Measurements from ENCODE around the gene PODN. TPM values are rescaled to one million over a fixed set of nuclear protein-coding genes. Genes with fewer than 3 reads are reported as not detected.

Gene PODN
- total RNA-seq, 1 donor from 2014 or later = 0.10 TPM

DNA sequence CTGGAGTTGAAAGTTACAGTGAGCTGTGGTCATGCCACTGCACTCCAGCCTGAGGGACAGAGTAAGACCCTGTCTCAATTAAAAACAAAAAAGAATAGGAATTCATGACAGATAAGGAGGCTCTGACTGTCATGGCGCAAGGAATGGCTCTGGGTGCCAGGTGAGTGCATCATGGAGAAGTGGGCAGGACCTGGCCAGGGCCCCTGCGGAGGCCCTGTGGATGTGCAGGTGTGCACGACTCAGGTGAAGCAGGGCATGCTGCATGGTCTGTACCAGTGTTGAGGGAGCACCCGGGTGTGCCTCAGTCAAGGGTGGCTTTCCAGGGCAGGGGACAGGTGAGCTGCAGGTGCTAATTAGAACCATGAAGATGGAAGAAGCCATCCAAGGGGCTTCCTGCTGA, 66.4 kb downstream of the PODN start:
- Mint-ChIP-seq H3K27me3 (ENCODE audit: unreplicated experiment) (peaks cover 10% of the 10 kb centered on the region), H3K9me3 (ENCODE audit: unreplicated experiment) (no peaks in the 10 kb centered on the region), H3K4me3 (ENCODE audit: unreplicated experiment) (no peak overlapping the region), H3K27ac (ENCODE audit: unreplicated experiment) (no peak overlapping the region), H3K36me3 (ENCODE audit: low read depth, unreplicated experiment) (peaks cover 3% of the 10 kb centered on the region), H3K4me1 (ENCODE audit: unreplicated experiment) (peaks cover 7% of the 10 kb centered on the region)
- TF ChIP-seq, protein P1, sequence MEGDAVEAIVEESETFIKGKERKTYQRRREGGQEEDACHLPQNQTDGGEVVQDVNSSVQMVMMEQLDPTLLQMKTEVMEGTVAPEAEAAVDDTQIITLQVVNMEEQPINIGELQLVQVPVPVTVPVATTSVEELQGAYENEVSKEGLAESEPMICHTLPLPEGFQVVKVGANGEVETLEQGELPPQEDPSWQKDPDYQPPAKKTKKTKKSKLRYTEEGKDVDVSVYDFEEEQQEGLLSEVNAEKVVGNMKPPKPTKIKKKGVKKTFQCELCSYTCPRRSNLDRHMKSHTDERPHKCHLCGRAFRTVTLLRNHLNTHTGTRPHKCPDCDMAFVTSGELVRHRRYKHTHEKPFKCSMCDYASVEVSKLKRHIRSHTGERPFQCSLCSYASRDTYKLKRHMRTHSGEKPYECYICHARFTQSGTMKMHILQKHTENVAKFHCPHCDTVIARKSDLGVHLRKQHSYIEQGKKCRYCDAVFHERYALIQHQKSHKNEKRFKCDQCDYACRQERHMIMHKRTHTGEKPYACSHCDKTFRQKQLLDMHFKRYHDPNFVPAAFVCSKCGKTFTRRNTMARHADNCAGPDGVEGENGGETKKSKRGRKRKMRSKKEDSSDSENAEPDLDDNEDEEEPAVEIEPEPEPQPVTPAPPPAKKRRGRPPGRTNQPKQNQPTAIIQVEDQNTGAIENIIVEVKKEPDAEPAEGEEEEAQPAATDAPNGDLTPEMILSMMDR (IDR thresholded peaks at IDR 0.05; ENCODE audit: unreplicated experiment) = no peak
- no peak for DNase-seq (ENCODE audit: low spot score)

DNA sequence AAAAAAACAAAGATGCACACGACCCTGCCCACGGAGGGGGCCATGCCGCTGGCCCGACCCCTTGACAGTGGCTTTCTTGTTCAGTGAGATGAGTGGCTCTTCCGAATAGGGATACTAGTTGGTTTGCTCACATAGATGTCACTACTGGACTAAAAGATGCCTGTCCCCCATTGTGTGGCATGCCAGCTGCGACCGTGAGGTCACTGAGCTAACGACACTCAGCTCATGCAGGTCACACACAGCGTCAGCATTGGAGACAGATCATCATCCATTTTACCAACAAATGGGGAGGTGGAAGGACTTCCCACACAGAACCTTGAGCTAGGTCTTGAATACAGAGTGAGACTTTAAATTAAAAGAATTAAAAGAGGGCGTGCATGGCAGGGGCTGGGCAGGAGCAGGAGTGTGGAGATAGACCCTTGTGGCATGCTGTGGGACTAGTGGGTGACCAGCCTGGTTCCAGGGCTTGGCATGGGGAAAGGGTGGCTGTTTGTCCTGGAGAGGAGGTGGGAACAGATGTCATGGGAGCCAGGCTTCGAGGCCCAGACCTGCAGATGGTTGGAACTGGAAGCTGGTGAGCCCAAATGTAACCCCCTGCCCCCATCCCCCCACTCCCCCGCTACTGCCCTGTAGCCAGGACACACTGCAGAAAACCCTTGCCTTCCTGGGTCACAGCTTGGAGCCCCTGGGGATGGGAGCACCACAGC, 68.0 kb downstream of the PODN start:
- Mint-ChIP-seq H3K9me3 (ENCODE audit: unreplicated experiment) (no peaks in the 10 kb centered on the region), H3K27ac (ENCODE audit: unreplicated experiment) (no peak overlapping the region), H3K27me3 (ENCODE audit: unreplicated experiment) (peaks cover 6% of the 10 kb centered on the region), H3K4me3 (ENCODE audit: unreplicated experiment) (no peak overlapping the region), H3K36me3 (ENCODE audit: low read depth, unreplicated experiment) (no peaks in the 10 kb centered on the region), H3K4me1 (ENCODE audit: unreplicated experiment) (no peaks in the 10 kb centered on the region)
- no peak for DNase-seq (ENCODE audit: low spot score)
- TF ChIP-seq, protein P1 (IDR thresholded peaks at IDR 0.05; ENCODE audit: unreplicated experiment) = no peak

DNA sequence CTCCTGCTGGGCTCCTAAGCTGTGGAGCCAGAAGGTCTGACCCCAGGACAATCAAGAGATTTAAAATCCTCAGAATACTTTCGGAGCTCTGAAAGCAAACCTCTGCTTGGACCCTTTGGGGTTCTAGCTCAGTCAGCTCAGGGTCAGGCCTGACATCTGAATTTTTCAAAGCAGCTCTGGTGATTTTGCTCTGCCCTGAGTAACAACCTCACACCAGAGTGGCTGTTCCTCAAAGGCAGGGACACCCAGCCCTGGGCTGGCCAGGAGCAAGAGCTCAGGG, 68.5 kb downstream of the PODN start:
- Mint-ChIP-seq H3K27me3 (ENCODE audit: unreplicated experiment) (peaks cover 6% of the 10 kb centered on the region), H3K36me3 (ENCODE audit: low read depth, unreplicated experiment) (no peaks in the 10 kb centered on the region)
- TF ChIP-seq, protein P1 (IDR thresholded peaks at IDR 0.05; ENCODE audit: unreplicated experiment) = no peak

DNA sequence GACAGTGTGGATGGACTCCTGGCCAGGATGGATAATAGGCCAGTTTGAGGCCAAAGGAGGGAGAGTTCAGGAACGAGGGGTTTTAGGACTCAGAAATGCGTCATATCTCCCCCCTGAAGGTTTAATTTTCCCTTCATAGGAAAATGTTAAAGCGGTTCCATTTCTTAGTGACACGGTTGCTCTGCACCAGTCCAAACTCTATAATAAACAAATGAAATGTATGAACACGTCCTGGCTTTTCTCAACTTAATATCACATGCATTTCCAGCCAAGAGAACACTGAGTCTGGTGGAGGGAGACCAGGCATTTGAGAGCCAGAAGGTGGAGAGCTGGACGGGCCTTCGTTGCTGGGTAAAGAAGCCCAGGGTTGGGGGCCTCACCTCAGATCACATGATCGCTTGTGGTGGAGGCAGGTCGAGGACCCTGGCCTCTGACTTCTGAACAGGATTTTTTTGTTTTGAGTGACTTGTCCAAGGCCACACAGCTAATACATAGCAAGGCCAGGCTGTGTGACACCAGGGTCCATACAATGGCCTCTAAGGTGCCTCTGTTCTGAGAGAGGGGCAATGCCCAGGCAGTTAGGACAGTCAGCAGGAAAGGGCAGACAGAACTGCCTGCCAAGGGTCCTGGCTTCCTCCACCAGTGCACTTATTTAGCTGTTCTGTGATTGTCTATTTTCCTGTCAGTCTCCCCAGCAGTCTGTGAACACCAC, 69.0 kb downstream of the PODN start:
- TF ChIP-seq, protein P1 (IDR thresholded peaks at IDR 0.05; ENCODE audit: unreplicated experiment) = no peak
- Mint-ChIP-seq H3K36me3 (ENCODE audit: low read depth, unreplicated experiment) (no peaks in the 10 kb centered on the region), H3K4me1 (ENCODE audit: unreplicated experiment) (no peaks in the 10 kb centered on the region), H3K9me3 (ENCODE audit: unreplicated experiment) (no peaks in the 10 kb centered on the region), H3K4me3 (ENCODE audit: unreplicated experiment) (no peak overlapping the region), H3K27me3 (ENCODE audit: unreplicated experiment) (peaks cover 6% of the 10 kb centered on the region), H3K27ac (ENCODE audit: unreplicated experiment) (no peak overlapping the region)
- no peak for DNase-seq (ENCODE audit: low spot score)

More for the DNA sequence above, 68.5 kb downstream of the PODN start:
- H3K4me1 Mint-ChIP-seq (ENCODE audit: unreplicated experiment) = no peaks in the 10 kb centered on the region
- no peaks in the 10 kb centered on the region for H3K9me3 Mint-ChIP-seq (ENCODE audit: unreplicated experiment)
- H3K4me3 Mint-ChIP-seq (ENCODE audit: unreplicated experiment) = no peak overlapping the region
- DNase-seq (ENCODE audit: low spot score) = no peak
- no peak overlapping the region for H3K27ac Mint-ChIP-seq (ENCODE audit: unreplicated experiment)

DNA sequence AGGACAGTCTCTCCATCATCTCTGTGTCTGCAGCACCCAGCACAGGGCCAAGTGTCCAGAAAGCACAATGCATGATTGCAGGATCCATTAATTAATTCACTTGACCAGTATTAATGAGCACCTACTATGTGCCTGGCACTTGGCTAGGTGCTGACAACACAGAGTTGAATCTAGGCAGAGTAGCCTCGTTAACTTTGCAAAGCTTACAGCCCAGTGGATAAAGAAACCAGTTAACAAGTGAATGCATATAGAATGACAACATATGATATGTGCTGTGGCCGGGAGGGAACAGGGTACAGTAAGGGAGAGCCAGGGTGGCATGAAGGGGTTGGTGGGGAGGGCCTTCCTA, 69.6 kb downstream of the PODN start:
- Mint-ChIP-seq H3K4me3 (ENCODE audit: unreplicated experiment) (no peak overlapping the region), H3K27ac (ENCODE audit: unreplicated experiment) (no peak overlapping the region), H3K36me3 (ENCODE audit: low read depth, unreplicated experiment) (no peaks in the 10 kb centered on the region), H3K9me3 (ENCODE audit: unreplicated experiment) (no peaks in the 10 kb centered on the region), H3K27me3 (ENCODE audit: unreplicated experiment) (peaks cover 6% of the 10 kb centered on the region), H3K4me1 (ENCODE audit: unreplicated experiment) (no peaks in the 10 kb centered on the region)
- TF ChIP-seq, protein P1 (IDR thresholded peaks at IDR 0.05; ENCODE audit: unreplicated experiment) = no peak
- no peak for DNase-seq (ENCODE audit: low spot score)
